Measurements from ENCODE around the gene IQCF2. TPM values are rescaled to one million over a fixed set of nuclear protein-coding genes. Genes with fewer than 3 reads are reported as not detected.

Gene IQCF2
- total RNA-seq, 1 donor from 2014 or later = not detected

- H3K79me2 ChIP-seq (ENCODE audit: insufficient read depth, low read length) = no peaks in the 10 kb centered on the region
- no peak overlapping the region for H3K4me2 ChIP-seq (ENCODE audit: low read length)
- DNase-seq (ENCODE audit: low read depth) (no peak), FAIRE-seq (no peak)
- Mint-ChIP-seq H3K27me3 (ENCODE audit: low read depth, unreplicated experiment) (peaks cover 12% of the 10 kb centered on the region), H3K4me3 (ENCODE audit: unreplicated experiment) (no peak overlapping the region), H3K4me1 (ENCODE audit: low read depth, unreplicated experiment) (peaks cover 3% of the 10 kb centered on the region), H3K9me3 (ENCODE audit: unreplicated experiment) (peaks cover 10% of the 10 kb centered on the region), H3K36me3 (ENCODE audit: low read depth, unreplicated experiment) (peaks cover under 1% of the 10 kb centered on the region), H3K27ac (ENCODE audit: unreplicated experiment) (no peak overlapping the region)
- H3K9ac ChIP-seq (ENCODE audit: low read length) = no peak overlapping the region
- no peaks in the 10 kb centered on the region for H3K36me3 ChIP-seq (ENCODE audit: insufficient read depth, low read length)
- no peak overlapping the region for H2AFZ ChIP-seq (ENCODE audit: low read depth, low read length)
- H3K4me3 ChIP-seq (ENCODE audit: insufficient read depth, low read depth, low read length) = no peak overlapping the region
- no peak for TF ChIP-seq EZH2 (IDR thresholded peaks at IDR 0.05; ENCODE audit: insufficient read depth, low read length)
- TF ChIP-seq CTCF (IDR thresholded peaks at IDR 0.05; ENCODE audit: insufficient read depth, low read depth, low read length) = no peak
- H3K27ac ChIP-seq (ENCODE audit: low read depth, low read length) = no peak overlapping the region
- H3K4me1 ChIP-seq (ENCODE audit: insufficient read depth, low read length) = no peaks in the 10 kb centered on the region
- no peaks in the 10 kb centered on the region for H3K27me3 ChIP-seq (ENCODE audit: insufficient read depth, low read length)
- no peaks in the 10 kb centered on the region for H4K20me1 ChIP-seq (ENCODE audit: insufficient read depth, low read length)
- H3K9me3 ChIP-seq (ENCODE audit: insufficient read depth, low read depth, low read length) = no peaks in the 10 kb centered on the region
These were observed 42.3 kb upstream of the IQCF2 start for GRCh38 chr3:51819151-51819550.

GRCh38 chr3:51819709-51820406 lies 41.6 kb upstream of the IQCF2 start:
- Histone ChIP-seq H3K4me2 (ENCODE audit: low read length) (no peak overlapping the region), H3K9ac (ENCODE audit: low read length) (no peak overlapping the region), H4K20me1 (ENCODE audit: insufficient read depth, low read length) (no peaks in the 10 kb centered on the region), H3K27ac (ENCODE audit: low read depth, low read length) (no peak overlapping the region), H2AFZ (ENCODE audit: low read depth, low read length) (no peak overlapping the region), H3K36me3 (ENCODE audit: insufficient read depth, low read length) (no peaks in the 10 kb centered on the region), H3K27me3 (ENCODE audit: insufficient read depth, low read length) (no peaks in the 10 kb centered on the region), H3K4me1 (ENCODE audit: insufficient read depth, low read length) (no peaks in the 10 kb centered on the region), H3K9me3 (ENCODE audit: insufficient read depth, low read depth, low read length) (no peaks in the 10 kb centered on the region), H3K4me3 (ENCODE audit: insufficient read depth, low read depth, low read length) (no peak overlapping the region), H3K79me2 (ENCODE audit: insufficient read depth, low read length) (no peaks in the 10 kb centered on the region)
- peaks cover 10% of the 10 kb centered on the region for H3K9me3 Mint-ChIP-seq (ENCODE audit: unreplicated experiment)
- no peaks in the 10 kb centered on the region for H3K36me3 Mint-ChIP-seq (ENCODE audit: low read depth, unreplicated experiment)
- H3K27ac Mint-ChIP-seq (ENCODE audit: unreplicated experiment) = no peak overlapping the region
- DNase-seq (ENCODE audit: low read depth) (no peak), FAIRE-seq (no peak)
- peaks cover 15% of the 10 kb centered on the region for H3K27me3 Mint-ChIP-seq (ENCODE audit: low read depth, unreplicated experiment)
- H3K4me3 Mint-ChIP-seq (ENCODE audit: unreplicated experiment) = no peak overlapping the region
- TF ChIP-seq CTCF (IDR thresholded peaks at IDR 0.05; ENCODE audit: insufficient read depth, low read depth, low read length) = no peak
- no peak for TF ChIP-seq EZH2 (IDR thresholded peaks at IDR 0.05; ENCODE audit: insufficient read depth, low read length)
- H3K4me1 Mint-ChIP-seq (ENCODE audit: low read depth, unreplicated experiment) = peaks cover 3% of the 10 kb centered on the region

GRCh38 chr3:51828297-51828696 lies 33.1 kb upstream of the IQCF2 start:
- DNase-seq (ENCODE audit: low read depth) (no peak), FAIRE-seq (no peak)
- Histone ChIP-seq H3K36me3 (ENCODE audit: insufficient read depth, low read length) (no peaks in the 10 kb centered on the region), H2AFZ (ENCODE audit: low read depth, low read length) (no peak overlapping the region), H3K4me2 (ENCODE audit: low read length) (no peak overlapping the region), H3K79me2 (ENCODE audit: insufficient read depth, low read length) (no peaks in the 10 kb centered on the region), H4K20me1 (ENCODE audit: insufficient read depth, low read length) (no peaks in the 10 kb centered on the region), H3K27me3 (ENCODE audit: insufficient read depth, low read length) (no peaks in the 10 kb centered on the region), H3K4me1 (ENCODE audit: insufficient read depth, low read length) (no peaks in the 10 kb centered on the region), H3K9ac (ENCODE audit: low read length) (no peak overlapping the region), H3K27ac (ENCODE audit: low read depth, low read length) (no peak overlapping the region), H3K4me3 (ENCODE audit: insufficient read depth, low read depth, low read length) (no peak overlapping the region), H3K9me3 (ENCODE audit: insufficient read depth, low read depth, low read length) (no peaks in the 10 kb centered on the region)
- H3K27ac Mint-ChIP-seq (ENCODE audit: unreplicated experiment) = no peak overlapping the region
- H3K9me3 Mint-ChIP-seq (ENCODE audit: unreplicated experiment) = peaks cover 11% of the 10 kb centered on the region
- no peak overlapping the region for H3K4me3 Mint-ChIP-seq (ENCODE audit: unreplicated experiment)
- H3K27me3 Mint-ChIP-seq (ENCODE audit: low read depth, unreplicated experiment) = peaks cover 4% of the 10 kb centered on the region
- TF ChIP-seq CTCF (IDR thresholded peaks at IDR 0.05; ENCODE audit: insufficient read depth, low read depth, low read length) (no peak), EZH2 (IDR thresholded peaks at IDR 0.05; ENCODE audit: insufficient read depth, low read length) (no peak)
- no peaks in the 10 kb centered on the region for H3K36me3 Mint-ChIP-seq (ENCODE audit: low read depth, unreplicated experiment)
- no peaks in the 10 kb centered on the region for H3K4me1 Mint-ChIP-seq (ENCODE audit: low read depth, unreplicated experiment)

Measured in astrocyte (in vitro differentiated cells and primary cell).